HepG2 (cell line): ENCODE data around the gene CNPPD1. TPM values are rescaled to one million over a fixed set of nuclear protein-coding genes. Genes with fewer than 3 reads are reported as not detected.

Source experiments
- BCL3 ChIP-seq: sonication (generic); formaldehyde crosslinking; IDR thresholded peaks from 2 replicates; pipeline ENCODE4 v1.5.1; 2020; ENCODE audit warnings: mild to moderate bottlenecking, missing genetic modification reagents, moderate library complexity
- GPN1 ChIP-seq: sonication (generic); formaldehyde crosslinking; IDR thresholded peaks from 2 replicates; pipeline ENCODE4 v1.5.1; 2020; ENCODE audit warnings: missing genetic modification reagents, borderline replicate concordance
- IKZF1 ChIP-seq: fragments of 450-650 bp; IDR thresholded peaks from 2 replicates; pipeline ENCODE4 v1.7.1; 2016
- IRF2 ChIP-seq: IDR thresholded peaks from 2 replicates; pipeline ENCODE4 v1.6.1; 2018; ENCODE audit warnings: missing genetic modification reagents, missing compliant biosample characterization
- LBX2 ChIP-seq: sonication (generic); formaldehyde crosslinking; IDR thresholded peaks from 2 replicates; pipeline ENCODE4 v1.5.0; 2020; ENCODE audit warnings: missing genetic modification reagents, mild to moderate bottlenecking, borderline replicate concordance
- MXD3 ChIP-seq: IDR thresholded peaks from 2 replicates; pipeline ENCODE4 v1.6.1; 2016; ENCODE audit warnings: mild to moderate bottlenecking, missing biosample characterization, missing genetic modification reagents
- MXD4 ChIP-seq: IDR thresholded peaks from 2 replicates; pipeline ENCODE4 v1.6.1; 2016; ENCODE audit warnings: mild to moderate bottlenecking, missing biosample characterization, missing genetic modification reagents
- PRDM10 ChIP-seq: sonication (generic); formaldehyde crosslinking; IDR thresholded peaks from 2 replicates; pipeline ENCODE4 v1.4.0; 2020; ENCODE audit warnings: low read depth, missing genetic modification reagents
- TBX2 ChIP-seq: sonication (generic); formaldehyde crosslinking; IDR thresholded peaks from 2 replicates; pipeline ENCODE4 v1.5.0; 2020; ENCODE audit warnings: missing genetic modification reagents, mild to moderate bottlenecking, borderline replicate concordance
- TGIF2 ChIP-seq: IDR thresholded peaks from 2 replicates; pipeline ENCODE4 v1.6.1; 2016; ENCODE audit warnings: control low read depth, missing compliant biosample characterization
- TSC22D2 ChIP-seq: sonication (generic); formaldehyde crosslinking; IDR thresholded peaks from 2 replicates; pipeline ENCODE4 v1.5.1; 2020; ENCODE audit warnings: missing genetic modification reagents, mild to moderate bottlenecking, borderline replicate concordance
- ZFAT ChIP-seq: sonication (generic); formaldehyde crosslinking; conservative IDR thresholded peaks from 2 replicates; pipeline ENCODE4 v1.8.1; 2023; ENCODE audit warnings: missing genetic modification reagents, inconsistent platforms
- ZFP1 ChIP-seq: IDR thresholded peaks from 2 replicates; pipeline ENCODE4 v1.6.1; 2016
- ZNF280B ChIP-seq: sonication (generic); formaldehyde crosslinking; IDR thresholded peaks from 2 replicates; pipeline ENCODE4 v1.5.0; 2020; ENCODE audit warnings: missing genetic modification reagents, mild to moderate bottlenecking, borderline replicate concordance
- ZNF30 ChIP-seq: sonication (generic); formaldehyde crosslinking; IDR thresholded peaks from 2 replicates; pipeline ENCODE4 v1.5.0; 2020; ENCODE audit warnings: mild to moderate bottlenecking, missing genetic modification reagents
- ZNF317 ChIP-seq: sonication (generic); formaldehyde crosslinking; IDR thresholded peaks from 2 replicates; pipeline ENCODE4 v1.5.0; 2020; ENCODE audit warnings: mild to moderate bottlenecking, missing genetic modification reagents
- ZNF333 ChIP-seq: sonication (generic); formaldehyde crosslinking; IDR thresholded peaks from 2 replicates; pipeline ENCODE4 v1.4.0; 2020; ENCODE audit warnings: mild to moderate bottlenecking, missing genetic modification reagents, borderline replicate concordance
- ZNF430 ChIP-seq: sonication (generic); formaldehyde crosslinking; IDR thresholded peaks from 2 replicates; pipeline ENCODE4 v1.9.0; 2021; ENCODE audit warnings: mild to moderate bottlenecking, missing genetic modification reagents
- ZNF639 ChIP-seq: conservative IDR thresholded peaks from 2 replicates; pipeline ENCODE4 v1.6.1; 2018; ENCODE audit warnings: missing genetic modification reagents
- ZNF672 ChIP-seq: sonication (generic); formaldehyde crosslinking; IDR thresholded peaks from 2 replicates; pipeline ENCODE4 v1.8.1; 2022; ENCODE audit warnings: missing genetic modification reagents
- ZNF773 ChIP-seq: sonication (generic); formaldehyde crosslinking; IDR thresholded peaks from 2 replicates; pipeline ENCODE4 v1.4.0; 2020; ENCODE audit warnings: missing genetic modification reagents, borderline replicate concordance
- polyA plus RNA-seq, 8 experiments: library from polyadenylated mRNA; depleted of rRNA in 3 of 8; stranded (reverse) in 7 of 8; unstranded in 1 of 8; fragments of >200 nt; fragmentation: Illumina TruSeq in 4 of 8; extraction: Trizol in 4 of 8; gene quantifications; 2 replicates each; pipeline versions ENCODE4 v1.2.1 to v1.2.3, GENCODE V29; 2011 to 2016; ENCODE audit warnings: low read depth in 4 of 8, missing spikeins in 1 of 8, mixed read lengths in 1 of 8; ENCODE audit not compliant: insufficient read depth in 1 of 8
- total RNA-seq, 5 experiments: library from RNA; depleted of rRNA; stranded (reverse); fragments of >200 nt; fragmentation: Illumina TruSeq; extraction: Trizol; gene quantifications; 2 replicates each; pipeline ENCODE4 v1.2.3, GENCODE V29; 2016; ENCODE audit warnings: low read depth in 1 of 5

Gene CNPPD1
- total and polyA plus RNA-seq, 2 of the 13 experiments (the other 11 are each of a cell fraction or from before 2014, with no cell fraction given): 35.5 to 49.4 TPM

- TF ChIP-seq GPN1 (CRISPR knock-in tag) (no peak), TGIF2 (CRISPR knock-in tag) (peak; percentile 80), ZNF773 (CRISPR knock-in tag) (peak; percentile 66; the same call in 1 of the 2 replicates), IKZF1 (no peak), TBX2 (CRISPR knock-in tag) (peak; percentile 99), ZNF280B (CRISPR knock-in tag) (no peak; the same call in 1 of the 2 replicates), ZFAT (0 out of 2 replicates have a peak, but pooled peaks have one; percentile 55), ZNF430 (CRISPR knock-in tag) (peak; percentile 82), MXD3 (CRISPR knock-in tag) (peak; percentile 96), ZNF333 (CRISPR knock-in tag) (peak; percentile 98), TSC22D2 (CRISPR knock-in tag) (peak; percentile 95), MXD4 (CRISPR knock-in tag) (peak; percentile 91; the same call in 1 of the 2 replicates), ZNF672 (CRISPR knock-in tag) (peak; percentile 65; the same call in 1 of the 2 replicates), IRF2 (CRISPR knock-in tag) (peak; percentile 85; the same call in 1 of the 2 replicates), ZNF30 (CRISPR knock-in tag) (peak; percentile 95; the same call in 1 of the 2 replicates), LBX2 (CRISPR knock-in tag) (no peak; the same call in 1 of the 2 replicates), BCL3 (CRISPR knock-in tag) (peak; percentile 95), ZNF639 (peak; percentile 96), ZFP1 (CRISPR knock-in tag) (peak; percentile 68; the same call in 1 of the 2 replicates), PRDM10 (CRISPR knock-in tag) (0 out of 2 replicates have a peak, but pooled peaks have one; percentile 21), ZNF317 (CRISPR knock-in tag) (peak; percentile 39; the same call in 1 of the 2 replicates)
Observed at GRCh38 chr2:219176818-219177551, at the start of gene CNPPD1 (continued).
